Measurements from ENCODE around the gene PLIN1.
"Not testable (repeated sequence)": the region's sequence is repeated elsewhere in the genome, so short reads cannot be mapped to it uniquely, and the experiment has no call there.

Gene PLIN1

DNA sequence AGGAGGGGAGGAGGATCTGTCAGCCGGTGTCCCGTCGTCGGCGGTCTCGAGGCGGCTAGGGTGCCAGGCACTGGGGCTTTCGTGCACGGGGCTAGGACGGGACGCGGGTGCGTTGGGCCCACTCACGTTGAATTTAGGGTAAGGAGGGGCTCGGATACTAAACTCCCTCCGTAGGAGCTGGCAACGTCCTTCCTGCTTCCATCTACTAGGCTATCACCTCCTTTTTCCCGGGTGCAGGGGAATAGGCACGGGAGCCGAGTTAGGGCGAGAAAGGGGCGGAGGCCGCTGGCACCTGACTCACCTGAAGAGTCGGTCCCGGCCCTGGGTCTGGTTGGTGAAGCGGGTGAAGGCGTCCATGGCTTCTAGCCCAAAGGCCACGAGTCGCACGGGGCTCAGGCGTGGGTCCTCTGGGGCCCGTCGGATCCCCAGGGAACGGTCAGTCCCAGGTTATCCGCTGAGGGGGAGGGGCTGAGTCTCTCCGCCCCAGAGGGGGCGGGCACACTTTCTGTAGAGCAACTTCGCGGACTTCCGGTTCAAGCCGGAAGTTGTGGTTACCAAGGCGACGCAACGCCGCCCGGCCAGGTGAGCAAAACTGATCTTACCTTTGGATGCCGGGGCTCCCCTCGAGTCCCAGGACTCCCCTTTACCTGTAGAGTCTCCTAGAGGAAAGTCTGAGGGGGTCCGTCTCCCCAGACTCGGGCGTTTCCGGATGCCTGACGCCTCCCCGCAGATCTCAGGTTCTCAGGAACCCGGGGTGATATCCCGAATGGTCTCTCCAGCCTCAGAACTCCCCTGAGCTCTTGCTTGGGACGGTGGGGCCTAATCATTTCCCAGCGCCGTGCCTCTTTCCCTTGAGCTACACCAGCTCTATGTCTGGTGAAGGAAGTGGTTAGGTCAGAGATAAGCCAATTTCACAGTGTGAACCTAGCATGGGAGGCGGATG is 11.4 kb upstream of the PLIN1 start, which contains the start of the genes PEX11A and WDR93:
Gene PEX11A, minus strand, starts transcription at position 479 of the 943 bp plus-strand sequence. Its CDS starts 122 bp downstream, at position 357.
Gene WDR93, plus strand, starts transcription at position 536 of the 943 bp plus-strand sequence. CDS start 10,936 bp downstream, outside the sequence.
- Histone ChIP-seq H3K36me3 (ENCODE audit: control insufficient read depth, insufficient read depth, low read length, severe bottlenecking) (peaks cover 2% of the 10 kb centered on the region), H3K9ac (ENCODE audit: low read length) (peak within 1 kb of the TSS; percentile 88), H3K27me3 (replicated peaks; ENCODE audit: control insufficient read depth, insufficient read depth, low read length) (no peaks in the 10 kb centered on the region), H3K4me3 (ENCODE audit: low read length) (peak within 1 kb of the TSS; percentile 84), H3K4me1 (ENCODE audit: control insufficient read depth, insufficient read depth, low read length) (peaks cover 46% of the 10 kb centered on the region), H3K9me3 (ENCODE audit: control insufficient read depth, low read length) (no peaks in the 10 kb centered on the region)
- peak; percentile 78 for DNase-seq (ENCODE audit: low read depth)

DNA sequence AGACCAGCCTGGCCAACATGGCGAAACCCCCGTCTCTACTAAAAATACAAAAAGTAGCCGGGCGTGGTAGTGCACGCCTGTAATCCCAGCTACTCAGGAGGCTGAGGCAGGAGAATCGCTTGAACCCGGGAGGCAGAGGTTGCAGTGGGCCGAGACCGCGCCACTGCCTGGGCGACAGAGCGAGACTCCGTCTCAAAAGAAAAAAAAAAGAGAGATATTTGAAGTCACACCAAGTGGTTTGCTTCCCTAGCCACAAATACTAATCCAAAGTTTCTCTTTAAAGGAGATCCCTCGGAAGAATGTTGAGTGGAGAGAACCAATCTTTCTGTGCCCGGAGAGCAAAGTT is 10.7 kb upstream of the PLIN1 start:
- H3K9me3 ChIP-seq (ENCODE audit: control insufficient read depth, low read length); H3K36me3 ChIP-seq (ENCODE audit: control insufficient read depth, insufficient read depth, low read length, severe bottlenecking); H3K27me3 ChIP-seq (replicated peaks; ENCODE audit: control insufficient read depth, insufficient read depth, low read length); DNase-seq (ENCODE audit: low read depth): not testable (repeated sequence)
- Histone ChIP-seq H3K4me3 (ENCODE audit: low read length) (peak overlapping the region; percentile 84), H3K4me1 (ENCODE audit: control insufficient read depth, insufficient read depth, low read length) (peaks cover 51% of the 10 kb centered on the region), H3K9ac (ENCODE audit: low read length) (peak overlapping the region; percentile 88)

DNA sequence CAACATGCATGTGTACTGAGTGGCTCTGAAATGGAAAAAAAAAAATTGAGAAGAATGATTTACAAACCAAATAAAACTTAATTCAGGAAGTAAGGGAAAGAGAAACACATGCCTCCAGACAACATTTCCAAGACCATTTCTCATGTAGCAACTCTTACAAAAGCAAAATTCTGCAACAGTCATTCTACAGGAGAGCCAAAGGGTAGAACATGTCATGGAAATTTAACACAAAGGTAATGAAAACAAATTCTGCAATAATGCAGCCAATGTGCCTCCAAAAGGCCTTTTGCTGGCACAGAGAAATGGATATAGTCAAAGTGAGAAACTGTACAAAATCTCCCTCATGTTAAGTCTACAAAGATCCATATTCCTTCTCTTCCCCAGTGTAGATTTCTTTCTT is 7.4 kb upstream of the PLIN1 start:
- peak overlapping the region; percentile 57 for H3K4me3 ChIP-seq (ENCODE audit: low read length)
- H3K27me3 ChIP-seq (replicated peaks; ENCODE audit: control insufficient read depth, insufficient read depth, low read length), result no peaks in the 10 kb centered on the region
- H3K36me3 ChIP-seq (ENCODE audit: control insufficient read depth, insufficient read depth, low read length, severe bottlenecking), result peaks cover 16% of the 10 kb centered on the region
- DNase-seq (ENCODE audit: low read depth), result no peak
- no peaks in the 10 kb centered on the region for H3K9me3 ChIP-seq (ENCODE audit: control insufficient read depth, low read length)
- peak overlapping the region; percentile 86 for H3K9ac ChIP-seq (ENCODE audit: low read length)
- peaks cover 53% of the 10 kb centered on the region for H3K4me1 ChIP-seq (ENCODE audit: control insufficient read depth, insufficient read depth, low read length)

DNA sequence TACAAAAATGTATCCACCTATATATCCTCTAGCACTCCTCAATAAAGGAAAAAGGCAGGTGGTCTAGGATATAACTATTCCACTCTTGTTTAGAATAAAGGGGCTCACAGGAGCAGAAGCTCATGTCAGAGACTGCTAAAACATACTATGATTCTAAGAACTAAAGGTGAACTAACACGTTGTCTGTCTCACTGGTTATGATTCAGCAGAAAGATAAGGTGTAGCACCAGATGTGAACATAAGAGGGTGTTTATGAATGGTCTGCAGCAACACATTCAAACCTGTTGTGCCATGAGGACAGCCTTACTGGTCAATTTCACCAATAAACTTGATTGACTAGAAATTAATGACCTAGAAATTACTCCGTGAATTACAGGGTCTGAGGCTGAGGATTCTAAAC is 6.8 kb upstream of the PLIN1 start:
- peak overlapping the region; percentile 86 for H3K9ac ChIP-seq (ENCODE audit: low read length)
- H3K36me3 ChIP-seq (ENCODE audit: control insufficient read depth, insufficient read depth, low read length, severe bottlenecking), result peaks cover 16% of the 10 kb centered on the region
- H3K4me3 ChIP-seq (ENCODE audit: low read length), result peak overlapping the region; percentile 57
- no peak for DNase-seq (ENCODE audit: low read depth)
- no peaks in the 10 kb centered on the region for H3K9me3 ChIP-seq (ENCODE audit: control insufficient read depth, low read length)
- no peaks in the 10 kb centered on the region for H3K27me3 ChIP-seq (replicated peaks; ENCODE audit: control insufficient read depth, insufficient read depth, low read length)
- H3K4me1 ChIP-seq (ENCODE audit: control insufficient read depth, insufficient read depth, low read length), result peaks cover 57% of the 10 kb centered on the region

DNA sequence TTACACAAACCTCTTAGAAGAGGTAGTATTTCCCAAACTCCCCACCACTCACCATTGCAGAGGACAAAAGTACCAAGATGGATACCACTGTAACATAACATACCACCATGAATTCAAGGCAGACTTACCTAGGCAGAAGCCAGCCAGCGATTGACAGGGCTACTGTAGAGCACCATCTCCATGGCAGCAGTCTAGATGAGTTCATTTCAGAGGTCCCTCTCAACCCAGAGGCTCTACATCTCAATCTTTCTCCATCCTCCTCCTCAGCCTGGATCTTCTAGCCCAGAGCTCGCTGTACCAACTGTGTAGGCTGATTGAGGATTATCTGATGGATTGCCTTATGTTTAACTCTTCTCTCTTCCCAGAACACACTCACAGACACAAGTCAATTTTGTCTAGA is 2.0 kb upstream of the PLIN1 start:
- Histone ChIP-seq H3K4me1 (ENCODE audit: control insufficient read depth, insufficient read depth, low read length) (peaks cover 51% of the 10 kb centered on the region), H3K27me3 (replicated peaks; ENCODE audit: control insufficient read depth, insufficient read depth, low read length) (no peaks in the 10 kb centered on the region), H3K9ac (ENCODE audit: low read length) (peak overlapping the region; percentile 91), H3K4me3 (ENCODE audit: low read length) (peak overlapping the region; percentile 40), H3K9me3 (ENCODE audit: control insufficient read depth, low read length) (no peaks in the 10 kb centered on the region), H3K36me3 (ENCODE audit: control insufficient read depth, insufficient read depth, low read length, severe bottlenecking) (peaks cover 27% of the 10 kb centered on the region)
- no peak for DNase-seq (ENCODE audit: low read depth)

DNA sequence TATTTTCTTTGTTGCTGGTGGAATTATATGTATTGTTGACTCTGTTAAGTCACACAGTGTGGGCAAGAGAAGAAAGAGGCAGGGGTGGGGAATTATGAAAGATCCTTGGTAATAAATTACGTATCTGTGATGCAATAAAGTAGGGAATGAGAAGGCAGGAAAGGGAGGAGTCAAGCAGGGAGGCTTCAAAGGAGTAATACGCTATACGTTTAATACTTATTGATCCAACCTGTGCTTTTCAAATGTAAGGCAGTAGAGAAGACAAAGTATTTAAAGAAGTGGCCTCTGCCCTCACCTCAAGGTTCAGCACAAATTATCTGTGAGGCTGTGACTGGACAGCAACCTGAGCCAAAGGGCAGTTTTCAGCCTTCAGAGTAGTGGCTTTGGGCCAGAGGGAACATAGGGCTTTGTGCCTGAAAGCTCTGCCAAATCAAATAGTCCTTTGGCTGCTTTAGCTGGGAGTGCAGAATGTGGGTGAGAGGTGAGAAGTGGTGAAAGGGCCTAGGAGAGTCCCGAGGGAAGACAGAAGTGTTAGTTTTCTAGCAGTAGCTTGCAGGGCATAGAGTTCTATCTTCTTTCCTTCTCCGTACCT is 1.2 kb upstream of the PLIN1 start:
- H3K9me3 ChIP-seq (ENCODE audit: control insufficient read depth, low read length), result no peaks in the 10 kb centered on the region
- peaks cover 43% of the 10 kb centered on the region for H3K4me1 ChIP-seq (ENCODE audit: control insufficient read depth, insufficient read depth, low read length)
- peaks cover 31% of the 10 kb centered on the region for H3K36me3 ChIP-seq (ENCODE audit: control insufficient read depth, insufficient read depth, low read length, severe bottlenecking)
- peak overlapping the region; percentile 82 for H3K4me3 ChIP-seq (ENCODE audit: low read length)
- H3K9ac ChIP-seq (ENCODE audit: low read length), result peak overlapping the region; percentile 91
- DNase-seq (ENCODE audit: low read depth), result peak; percentile 85
- no peaks in the 10 kb centered on the region for H3K27me3 ChIP-seq (replicated peaks; ENCODE audit: control insufficient read depth, insufficient read depth, low read length)

DNA sequence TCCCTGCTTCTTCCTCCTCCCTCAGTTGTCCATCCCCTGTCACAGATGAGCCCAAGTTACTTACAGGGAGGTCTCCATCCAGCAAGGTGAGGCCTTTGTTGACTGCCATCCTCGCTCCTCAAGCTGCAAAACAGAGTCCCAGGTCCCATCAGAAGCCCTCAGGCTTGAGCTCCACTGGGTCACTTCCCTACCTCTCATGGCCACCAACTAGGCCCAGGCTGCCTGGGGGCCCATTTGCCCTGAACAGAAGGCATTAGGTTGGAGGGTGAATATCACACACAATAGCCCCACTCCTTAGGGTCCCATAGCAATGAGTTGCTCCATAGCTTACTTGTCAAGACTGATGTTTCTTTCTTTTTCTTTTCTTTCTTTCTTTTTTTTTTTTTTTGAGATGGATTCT is 1.8 kb downstream of the PLIN1 start:
- no peak for DNase-seq (ENCODE audit: low read depth)
- H3K27me3 ChIP-seq (replicated peaks; ENCODE audit: control insufficient read depth, insufficient read depth, low read length), result no peaks in the 10 kb centered on the region
- peaks cover 64% of the 10 kb centered on the region for H3K4me1 ChIP-seq (ENCODE audit: control insufficient read depth, insufficient read depth, low read length)
- peak overlapping the region; percentile 82 for H3K4me3 ChIP-seq (ENCODE audit: low read length)
- no peaks in the 10 kb centered on the region for H3K9me3 ChIP-seq (ENCODE audit: control insufficient read depth, low read length)
- peak overlapping the region; percentile 86 for H3K9ac ChIP-seq (ENCODE audit: low read length)
- H3K36me3 ChIP-seq (ENCODE audit: control insufficient read depth, insufficient read depth, low read length, severe bottlenecking), result peaks cover 47% of the 10 kb centered on the region

DNA sequence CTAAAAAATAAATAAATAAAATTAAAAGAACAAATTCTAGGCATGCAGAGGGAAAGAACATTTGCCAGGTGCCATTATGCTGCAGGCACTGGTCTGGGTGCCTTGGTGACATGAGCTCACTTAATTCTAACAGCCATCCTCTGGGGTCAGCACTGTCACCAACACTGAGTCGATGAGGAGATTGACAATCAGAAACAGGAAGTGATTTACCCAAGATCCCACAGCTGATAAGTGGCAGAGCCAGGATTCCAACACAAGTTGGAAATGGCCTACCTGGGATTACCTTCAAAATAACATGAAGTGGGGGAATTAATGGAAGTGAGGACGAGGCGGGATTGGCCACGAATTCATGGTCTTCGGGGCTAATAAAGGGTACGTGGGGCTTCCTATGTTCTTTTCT is 3.6 kb downstream of the PLIN1 start:
- Histone ChIP-seq H3K27me3 (replicated peaks; ENCODE audit: control insufficient read depth, insufficient read depth, low read length) (no peaks in the 10 kb centered on the region), H3K4me3 (ENCODE audit: low read length) (peak overlapping the region; percentile 82), H3K36me3 (ENCODE audit: control insufficient read depth, insufficient read depth, low read length, severe bottlenecking) (peaks cover 65% of the 10 kb centered on the region), H3K4me1 (ENCODE audit: control insufficient read depth, insufficient read depth, low read length) (peaks cover 62% of the 10 kb centered on the region), H3K9ac (ENCODE audit: low read length) (peak overlapping the region; percentile 86), H3K9me3 (ENCODE audit: control insufficient read depth, low read length) (no peaks in the 10 kb centered on the region)
- no peak for DNase-seq (ENCODE audit: low read depth)

DNA sequence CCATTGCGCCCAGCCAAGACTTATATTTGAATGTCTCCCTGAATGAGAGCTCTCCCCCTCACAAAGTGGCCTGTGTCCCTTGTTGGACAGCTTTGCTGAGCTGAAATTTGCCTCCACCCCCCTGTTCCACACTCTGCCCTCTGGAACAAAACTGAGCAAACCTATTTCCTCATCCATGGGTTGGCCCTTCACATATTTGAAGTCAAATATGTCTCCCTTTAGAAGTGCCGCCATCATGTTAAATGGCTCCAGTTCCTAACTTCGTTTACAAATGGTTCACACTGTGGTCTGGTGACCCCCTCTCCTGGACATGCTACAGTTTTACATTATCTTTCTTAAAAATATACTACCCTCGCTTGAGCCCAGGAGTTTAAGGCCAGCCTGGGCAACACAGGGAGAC is 4.6 kb downstream of the PLIN1 start:
- Histone ChIP-seq H3K27me3 (replicated peaks; ENCODE audit: control insufficient read depth, insufficient read depth, low read length) (no peaks in the 10 kb centered on the region), H3K4me1 (ENCODE audit: control insufficient read depth, insufficient read depth, low read length) (peaks cover 58% of the 10 kb centered on the region), H3K36me3 (ENCODE audit: control insufficient read depth, insufficient read depth, low read length, severe bottlenecking) (peaks cover 76% of the 10 kb centered on the region), H3K9ac (ENCODE audit: low read length) (peak overlapping the region; percentile 86), H3K4me3 (ENCODE audit: low read length) (peak overlapping the region; percentile 63), H3K9me3 (ENCODE audit: control insufficient read depth, low read length) (no peaks in the 10 kb centered on the region)
- DNase-seq (ENCODE audit: low read depth), result no peak

DNA sequence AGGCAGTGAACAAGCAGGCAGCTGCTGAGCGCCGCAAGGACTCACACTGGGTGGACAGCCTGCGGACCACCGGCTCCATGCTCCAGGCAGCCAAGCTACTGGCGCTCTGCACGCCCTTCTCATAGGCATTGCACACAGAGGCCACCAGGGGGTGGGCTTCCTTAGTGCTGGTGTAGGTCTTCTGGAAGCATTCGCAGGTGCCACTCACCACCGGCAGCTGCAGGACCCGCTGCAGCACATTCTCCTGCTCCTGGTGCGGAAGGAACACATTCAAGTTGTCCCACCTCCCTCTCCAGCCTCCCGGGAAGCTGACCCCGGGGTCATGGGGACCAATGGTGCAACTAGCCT is 6.0 kb downstream of the PLIN1 start:
- Histone ChIP-seq H3K36me3 (ENCODE audit: control insufficient read depth, insufficient read depth, low read length, severe bottlenecking) (peaks cover 89% of the 10 kb centered on the region), H3K9me3 (ENCODE audit: control insufficient read depth, low read length) (no peaks in the 10 kb centered on the region), H3K4me3 (ENCODE audit: low read length) (peak overlapping the region; percentile 63), H3K4me1 (ENCODE audit: control insufficient read depth, insufficient read depth, low read length) (peaks cover 58% of the 10 kb centered on the region), H3K27me3 (replicated peaks; ENCODE audit: control insufficient read depth, insufficient read depth, low read length) (no peaks in the 10 kb centered on the region), H3K9ac (ENCODE audit: low read length) (peak overlapping the region; percentile 86)
- DNase-seq (ENCODE audit: low read depth), result no peak
